H9 (cell line): ENCODE results near the gene RBP2. TPM values are rescaled to one million over a fixed set of nuclear protein-coding genes. Genes with fewer than 3 reads are reported as not detected.

Source experiments
- total RNA-seq: library from RNA; stranded (reverse); gene quantifications from 2 replicates; pipeline ENCODE4 v1.2.1, GENCODE V29; 2021

RBP2 gene
- total RNA-seq, 1 experiment from 2014 or later = not detected

Other genes starting within 250 kb of the RBP2 start
- gene MRPS22, start 132.5 kb downstream of the RBP2 start, total RNA-seq = 45.7 and 51.3 TPM in 2 replicates
- gene COPB2, start 86.9 kb downstream of the RBP2 start, total RNA-seq = 116 and 121 TPM in 2 replicates
- 39.1 and 42.6 TPM in 2 replicates for gene RBP1, start 63.2 kb upstream of the RBP2 start, total RNA-seq
- gene NMNAT3, start 201.5 kb upstream of the RBP2 start, total RNA-seq = 1.2 and 1.3 TPM in 2 replicates